ENCODE data around the gene KRT76.
A peak's percentile ranks its signal among the peaks of the same experiment; 100 is the strongest.

KRT76 gene

GRCh38 chr12:52813885-52814709, 37.0 kb upstream of the KRT76 start, which contains the start of gene KRT4:
Gene KRT4, minus strand, starts transcription at chr12:52814116. Its CDS starts 58 bp downstream, at chr12:52814058.
- H3K79me1 ChIP-seq (ENCODE audit: low read depth, low read length), result no peaks in the 10 kb centered on the region
- no peak within 1 kb of the TSS for H2BK120ac ChIP-seq (ENCODE audit: low read depth, low read length)
- peaks cover 0 to 8% (median 0%) of the 10 kb centered on the region in 3 experiments for H3K27me3 ChIP-seq (ENCODE audit: control insufficient read depth in 3 of 3, insufficient read depth in 3 of 3, low read depth in 1 of 3, low read length in 3 of 3)
- H4K8ac ChIP-seq (ENCODE audit: low read depth, low read length), result no peak within 1 kb of the TSS
- H2AK5ac ChIP-seq (ENCODE audit: low read depth, low read length), result peak within 1 kb of the TSS; percentile 45
- H2BK15ac ChIP-seq (ENCODE audit: low read length), result peak within 1 kb of the TSS; percentile 34
- H2BK5ac ChIP-seq (ENCODE audit: low read length), result no peak within 1 kb of the TSS
- H3K36me3 ChIP-seq (replicated peaks in 1 of 2; ENCODE audit: control insufficient read depth in 2 of 2, insufficient read depth in 2 of 2, low read length in 2 of 2), result no peaks in the 10 kb centered on the region
- H3K18ac ChIP-seq (ENCODE audit: low read length), result peak within 1 kb of the TSS; percentile 15
- no CpG with 5 or more reads among the region's 15 CpGs for WGBS, 2 donors (ENCODE audit: extremely low coverage in 2 of 2, insufficient read length in 2 of 2, insufficient replicate concordance in 1 of 2)
- H3K4me1 ChIP-seq (ENCODE audit: control insufficient read depth in 2 of 2, insufficient read depth in 1 of 2, low read depth in 1 of 2, low read length in 2 of 2), result peaks cover 0 to 10% of the 10 kb centered on the region in 2 donors
- no peak within 1 kb of the TSS for H3K23ac ChIP-seq (ENCODE audit: low read depth, low read length, poor library complexity)
- no peak within 1 kb of the TSS for H4K91ac ChIP-seq (ENCODE audit: low read depth, low read length, poor library complexity)
- no peak for DNase-seq (ENCODE audit: low spot score)
- H3K27ac ChIP-seq (replicated peaks; ENCODE audit: low read length), result no peak within 1 kb of the TSS
- no peak within 1 kb of the TSS for H2AFZ ChIP-seq (ENCODE audit: low read length)
- H3K9ac ChIP-seq (ENCODE audit: low read depth, low read length, poor library complexity), result no peak within 1 kb of the TSS
- no peak within 1 kb of the TSS for H3K4me3 ChIP-seq (ENCODE audit: low read length in 2 of 2)
- H3K4ac ChIP-seq (ENCODE audit: low read length), result no peak within 1 kb of the TSS
- H2BK12ac ChIP-seq (ENCODE audit: low read length), result no peak within 1 kb of the TSS
- no peaks in the 10 kb centered on the region for H3K9me3 ChIP-seq (replicated peaks in 1 of 2; ENCODE audit: control insufficient read depth in 2 of 2, insufficient read depth in 1 of 2, low read depth in 1 of 2, low read length in 2 of 2)
- H3K14ac ChIP-seq (ENCODE audit: low read length), result no peak within 1 kb of the TSS
- no peak within 1 kb of the TSS for H3K4me2 ChIP-seq (ENCODE audit: insufficient read depth, low read length, poor library complexity, severe bottlenecking)

GRCh38 chr12:52813203-52813819, 36.2 kb upstream of the KRT76 start:
- Histone ChIP-seq H4K91ac (ENCODE audit: low read depth, low read length, poor library complexity) (no peak overlapping the region), H3K27me3 (ENCODE audit: control insufficient read depth in 3 of 3, insufficient read depth in 3 of 3, low read depth in 1 of 3, low read length in 3 of 3) (peaks cover 0 to 3% (median 0%) of the 10 kb centered on the region in 3 experiments)
- no CpG with 5 or more reads among the region's 10 CpGs for WGBS, 2 donors (ENCODE audit: extremely low coverage in 2 of 2, insufficient read length in 2 of 2, insufficient replicate concordance in 1 of 2)

GRCh38 chr12:52812749-52813148, 35.6 kb upstream of the KRT76 start:
- no peak overlapping the region for H3K27ac ChIP-seq (replicated peaks; ENCODE audit: low read length)
- no CpG with 5 or more reads among the region's 3 CpGs for WGBS, 2 donors (ENCODE audit: extremely low coverage in 2 of 2, insufficient read length in 2 of 2, insufficient replicate concordance in 1 of 2)
- H3K27me3 ChIP-seq (ENCODE audit: control insufficient read depth in 3 of 3, insufficient read depth in 3 of 3, low read depth in 1 of 3, low read length in 3 of 3), result no peaks in the 10 kb centered on the region

More at GRCh38 chr12:52813203-52813819, 36.2 kb upstream of the KRT76 start:
- no peak overlapping the region for H2AFZ ChIP-seq (ENCODE audit: low read length)
- H3K14ac ChIP-seq (ENCODE audit: low read length), result no peak overlapping the region
- H3K23ac ChIP-seq (ENCODE audit: low read depth, low read length, poor library complexity), result no peak overlapping the region
- peak overlapping the region; percentile 34 for H2BK15ac ChIP-seq (ENCODE audit: low read length)
- H3K9ac ChIP-seq (ENCODE audit: low read depth, low read length, poor library complexity), result no peak overlapping the region
- no peak overlapping the region for H3K27ac ChIP-seq (replicated peaks; ENCODE audit: low read length)
- no peaks in the 10 kb centered on the region for H3K9me3 ChIP-seq (replicated peaks in 1 of 2; ENCODE audit: control insufficient read depth in 2 of 2, insufficient read depth in 1 of 2, low read depth in 1 of 2, low read length in 2 of 2)
- no peak overlapping the region for H3K4ac ChIP-seq (ENCODE audit: low read length)
- H2BK120ac ChIP-seq (ENCODE audit: low read depth, low read length), result no peak overlapping the region
- no peak overlapping the region for H2BK5ac ChIP-seq (ENCODE audit: low read length)
- H3K18ac ChIP-seq (ENCODE audit: low read length), result no peak overlapping the region
- no peak overlapping the region for H4K8ac ChIP-seq (ENCODE audit: low read depth, low read length)
- DNase-seq (ENCODE audit: low spot score), result no peak
- H3K36me3 ChIP-seq (replicated peaks in 1 of 2; ENCODE audit: control insufficient read depth in 2 of 2, insufficient read depth in 2 of 2, low read length in 2 of 2), result no peaks in the 10 kb centered on the region
- peaks cover 0 to 4% of the 10 kb centered on the region in 2 donors for H3K4me1 ChIP-seq (ENCODE audit: control insufficient read depth in 2 of 2, insufficient read depth in 1 of 2, low read depth in 1 of 2, low read length in 2 of 2)
- no peak overlapping the region for H3K4me3 ChIP-seq (ENCODE audit: low read length in 2 of 2)
- peak overlapping the region; percentile 45 for H2AK5ac ChIP-seq (ENCODE audit: low read depth, low read length)
- H2BK12ac ChIP-seq (ENCODE audit: low read length), result no peak overlapping the region
- no peaks in the 10 kb centered on the region for H3K79me1 ChIP-seq (ENCODE audit: low read depth, low read length)
- H3K4me2 ChIP-seq (ENCODE audit: insufficient read depth, low read length, poor library complexity, severe bottlenecking), result no peak overlapping the region

GRCh38 chr12:52812073-52812400, 34.9 kb upstream of the KRT76 start:
- no peak overlapping the region for H4K8ac ChIP-seq (ENCODE audit: low read depth, low read length)
- no peaks in the 10 kb centered on the region for H3K27me3 ChIP-seq (ENCODE audit: control insufficient read depth in 3 of 3, insufficient read depth in 3 of 3, low read depth in 1 of 3, low read length in 3 of 3)
- no peak overlapping the region for H2BK120ac ChIP-seq (ENCODE audit: low read depth, low read length)
- H3K79me1 ChIP-seq (ENCODE audit: low read depth, low read length), result no peaks in the 10 kb centered on the region
- H3K9me3 ChIP-seq (replicated peaks in 1 of 2; ENCODE audit: control insufficient read depth in 2 of 2, insufficient read depth in 1 of 2, low read depth in 1 of 2, low read length in 2 of 2), result no peaks in the 10 kb centered on the region
- peak overlapping the region; percentile 58 for H2AK5ac ChIP-seq (ENCODE audit: low read depth, low read length)
- H3K4me2 ChIP-seq (ENCODE audit: insufficient read depth, low read length, poor library complexity, severe bottlenecking), result no peak overlapping the region
- no peak overlapping the region for H3K23ac ChIP-seq (ENCODE audit: low read depth, low read length, poor library complexity)
- peak overlapping the region; percentile 15 for H3K18ac ChIP-seq (ENCODE audit: low read length)
- WGBS, 2 donors (ENCODE audit: extremely low coverage in 2 of 2, insufficient read length in 2 of 2, insufficient replicate concordance in 1 of 2), result no CpG with 5 or more reads among the region's 4 CpGs
- no peak overlapping the region for H3K27ac ChIP-seq (replicated peaks; ENCODE audit: low read length)
- peak overlapping the region; percentile 95 for H2BK15ac ChIP-seq (ENCODE audit: low read length)
- H3K9ac ChIP-seq (ENCODE audit: low read depth, low read length, poor library complexity), result no peak overlapping the region
- peak overlapping the region; percentile 21 for H3K14ac ChIP-seq (ENCODE audit: low read length)
- H4K91ac ChIP-seq (ENCODE audit: low read depth, low read length, poor library complexity), result no peak overlapping the region
- H3K4ac ChIP-seq (ENCODE audit: low read length), result no peak overlapping the region
- H2AFZ ChIP-seq (ENCODE audit: low read length), result no peak overlapping the region
- peaks cover 0 to 4% of the 10 kb centered on the region in 2 donors for H3K4me1 ChIP-seq (ENCODE audit: control insufficient read depth in 2 of 2, insufficient read depth in 1 of 2, low read depth in 1 of 2, low read length in 2 of 2)
- no peak for DNase-seq (ENCODE audit: low spot score)
- no peak overlapping the region for H2BK12ac ChIP-seq (ENCODE audit: low read length)
- H3K36me3 ChIP-seq (replicated peaks in 1 of 2; ENCODE audit: control insufficient read depth in 2 of 2, insufficient read depth in 2 of 2, low read length in 2 of 2), result no peaks in the 10 kb centered on the region
- no peak overlapping the region for H2BK5ac ChIP-seq (ENCODE audit: low read length)
- no peak overlapping the region for H3K4me3 ChIP-seq (ENCODE audit: low read length in 2 of 2)

More at GRCh38 chr12:52812749-52813148, 35.6 kb upstream of the KRT76 start:
- DNase-seq (ENCODE audit: low spot score), result no peak
- Histone ChIP-seq H3K4me2 (ENCODE audit: insufficient read depth, low read length, poor library complexity, severe bottlenecking) (no peak overlapping the region), H4K91ac (ENCODE audit: low read depth, low read length, poor library complexity) (no peak overlapping the region), H3K36me3 (replicated peaks in 1 of 2; ENCODE audit: control insufficient read depth in 2 of 2, insufficient read depth in 2 of 2, low read length in 2 of 2) (no peaks in the 10 kb centered on the region), H3K18ac (ENCODE audit: low read length) (no peak overlapping the region), H3K79me1 (ENCODE audit: low read depth, low read length) (no peaks in the 10 kb centered on the region), H2BK120ac (ENCODE audit: low read depth, low read length) (no peak overlapping the region), H4K8ac (ENCODE audit: low read depth, low read length) (no peak overlapping the region), H2BK15ac (ENCODE audit: low read length) (no peak overlapping the region), H3K14ac (ENCODE audit: low read length) (no peak overlapping the region), H2BK5ac (ENCODE audit: low read length) (no peak overlapping the region), H3K4me3 (ENCODE audit: low read length in 2 of 2) (no peak overlapping the region), H2AK5ac (ENCODE audit: low read depth, low read length) (no peak overlapping the region), H2BK12ac (ENCODE audit: low read length) (no peak overlapping the region), H3K23ac (ENCODE audit: low read depth, low read length, poor library complexity) (no peak overlapping the region), H3K9me3 (replicated peaks in 1 of 2; ENCODE audit: control insufficient read depth in 2 of 2, insufficient read depth in 1 of 2, low read depth in 1 of 2, low read length in 2 of 2) (no peaks in the 10 kb centered on the region), H2AFZ (ENCODE audit: low read length) (no peak overlapping the region), H3K4ac (ENCODE audit: low read length) (no peak overlapping the region), H3K4me1 (ENCODE audit: control insufficient read depth in 2 of 2, insufficient read depth in 1 of 2, low read depth in 1 of 2, low read length in 2 of 2) (no peaks in the 10 kb centered on the region), H3K9ac (ENCODE audit: low read depth, low read length, poor library complexity) (no peak overlapping the region)

Data from neuronal stem cell (in vitro differentiated cells).